Activated naive CD4-positive, alpha-beta T cell treated with anti-CD3 and anti-CD28 coated beads, Interleukin-2, amount 50 U/mL, for 72 hours (primary cell): Measurements from ENCODE around the gene G2E3. TPM values are rescaled to one million over a fixed set of nuclear protein-coding genes. Genes with fewer than 3 reads are reported as not detected.
A peak's percentile ranks its signal among the peaks of the same experiment; 100 is the strongest.
"Not testable (repeated sequence)": the region's sequence is repeated elsewhere in the genome, so short reads cannot be mapped to it uniquely, and the experiment has no call there.

ENCODE experiments used
- ATAC-seq, 2 donors: fragments of 150-1000 bp; cut with Tn5 transposase; 2 replicates each; pipeline ENCODE4 v1.10.0; 2021; ENCODE audit warnings: mild to moderate bottlenecking in 2 of 2, moderate library complexity in 2 of 2
- DNase-seq, 2 donors: peaks; one replicate each; pipeline ENCODE4 v3.0.0; 2021 to 2022; ENCODE audit warnings: low spot score in 2 of 2
- H3K27ac Mint-ChIP-seq, 2 donors: one replicate each; pipeline ENCODE4 v1.8.0; 2022; ENCODE audit warnings: mild to moderate bottlenecking in 2 of 2, mixed read lengths in 2 of 2
- H3K36me3 Mint-ChIP-seq, 2 donors: one replicate each; pipeline ENCODE4 v1.8.0; 2022; ENCODE audit warnings: mixed read lengths in 2 of 2
- H3K9me3 Mint-ChIP-seq, 2 donors: one replicate each; pipeline ENCODE4 v1.8.0; 2022; ENCODE audit warnings: mixed read lengths in 2 of 2
- total RNA-seq, 2 donors: library from RNA; stranded (reverse); gene quantifications; one replicate each; pipeline ENCODE4 v1.2.3, GENCODE V29; 2022

The G2E3 gene
- total RNA-seq, 2 donors from 2014 or later, result 32.0 to 37.7 TPM

DNA sequence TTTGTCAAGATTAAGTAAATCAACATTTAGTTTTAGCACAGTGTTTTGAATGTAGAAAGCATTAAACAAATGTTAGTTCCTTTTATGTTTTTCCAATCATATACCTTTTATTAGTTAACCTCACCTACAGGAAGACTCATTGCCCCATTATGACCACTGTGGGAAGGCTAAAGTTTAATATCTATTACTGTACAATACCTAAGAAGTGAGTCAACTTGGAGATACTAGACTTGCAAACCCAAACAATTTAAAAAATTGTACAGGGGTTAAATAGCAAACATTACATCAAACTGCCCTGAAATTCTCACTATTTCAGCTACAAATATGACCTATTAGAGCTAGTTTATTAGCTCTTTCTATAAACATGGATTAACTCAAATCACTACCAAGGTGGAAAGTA lies 8.6 kb upstream of the G2E3 start:
- ATAC-seq (no peak), DNase-seq (no peak)
- Mint-ChIP-seq H3K27ac (no peak overlapping the region), H3K9me3 (peaks cover 0 to 3% of the 10 kb centered on the region in 2 donors), H3K36me3 (no peaks in the 10 kb centered on the region)

- Mint-ChIP-seq H3K36me3 (no peaks in the 10 kb centered on the region), H3K9me3 (peaks cover 0 to 3% of the 10 kb centered on the region in 2 donors), H3K27ac (no peak overlapping the region)
- ATAC-seq (no peak), DNase-seq (no peak)
Observed at GRCh38 chr14:30551460-30551859, 7.5 kb upstream of the G2E3 start.

GRCh38 chr14:30553311-30553989 lies 5.5 kb upstream of the G2E3 start:
- H3K36me3 Mint-ChIP-seq, result peaks cover 0 to under 1% of the 10 kb centered on the region in 2 donors
- H3K27ac Mint-ChIP-seq, result no peak overlapping the region
- no peaks in the 10 kb centered on the region for H3K9me3 Mint-ChIP-seq
- peak; percentile 80 to 91 for ATAC-seq
- DNase-seq, result no peak

DNA sequence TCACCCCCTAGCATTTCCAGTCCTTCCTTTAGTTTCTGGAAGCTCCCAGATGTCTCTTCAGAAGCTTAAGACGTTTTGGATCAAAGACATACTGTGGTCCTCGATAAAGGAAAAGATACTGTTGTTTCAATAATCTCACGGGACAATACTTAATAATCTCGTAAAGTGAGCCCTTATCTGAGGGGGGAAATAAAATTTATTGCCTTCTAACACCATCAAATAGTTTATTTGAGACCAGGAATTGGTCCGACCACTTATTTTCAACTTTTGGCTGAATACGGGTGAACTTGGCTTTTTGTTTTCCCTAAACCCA lies 640 bp upstream of the G2E3 start:
- Mint-ChIP-seq H3K9me3 (no peaks in the 10 kb centered on the region), H3K36me3 (peaks cover 21 to 31% of the 10 kb centered on the region in 2 donors)
- ATAC-seq, result no peak

GRCh38 chr14:30559638-30560091 lies 707 bp downstream of the G2E3 start:
- Mint-ChIP-seq H3K27ac (peak overlapping the region; percentile 95 to 100), H3K9me3 (no peaks in the 10 kb centered on the region), H3K36me3 (peaks cover 21 to 31% of the 10 kb centered on the region in 2 donors)
- ATAC-seq (peak; percentile 17 to 25), DNase-seq (no peak)

More for the DNA sequence above, 640 bp upstream of the G2E3 start:
- peak overlapping the region; percentile 95 to 100 for H3K27ac Mint-ChIP-seq
- no peak for DNase-seq

DNA sequence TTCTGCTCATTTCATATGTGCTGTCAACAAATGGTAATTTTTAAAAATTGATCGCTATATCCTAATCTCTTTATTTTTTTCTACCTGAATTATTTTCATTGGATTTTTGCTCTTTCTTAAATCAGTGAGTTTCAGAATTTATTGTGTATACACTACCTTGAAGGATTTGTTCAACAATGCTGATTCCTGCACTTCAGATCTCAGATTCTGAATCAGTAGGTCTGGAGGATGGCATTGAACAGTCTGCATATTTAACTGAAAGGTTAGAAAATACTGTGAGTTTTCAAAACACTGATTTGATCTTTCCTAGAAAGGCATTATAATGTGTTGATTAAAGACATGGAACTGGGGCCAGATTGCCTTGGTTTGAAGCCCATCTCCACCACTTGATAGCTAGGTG lies 1.6 kb downstream of the G2E3 start:
- DNase-seq (no peak), ATAC-seq (no peak)
- Mint-ChIP-seq H3K36me3 (peaks cover 21 to 31% of the 10 kb centered on the region in 2 donors), H3K27ac (peak overlapping the region in 1 of 2 donors; percentile 44), H3K9me3 (no peaks in the 10 kb centered on the region)

GRCh38 chr14:30564235-30564867 lies 5.4 kb downstream of the G2E3 start:
- Mint-ChIP-seq H3K36me3 (peaks cover 22% of the 10 kb centered on the region in 2 donors), H3K27ac (no peak overlapping the region), H3K9me3 (no peaks in the 10 kb centered on the region)
- DNase-seq (no peak), ATAC-seq (no peak)

- no peak overlapping the region for H3K27ac Mint-ChIP-seq
Observed at GRCh38 chr14:30564868-30565248, 5.9 kb downstream of the G2E3 start.

DNA sequence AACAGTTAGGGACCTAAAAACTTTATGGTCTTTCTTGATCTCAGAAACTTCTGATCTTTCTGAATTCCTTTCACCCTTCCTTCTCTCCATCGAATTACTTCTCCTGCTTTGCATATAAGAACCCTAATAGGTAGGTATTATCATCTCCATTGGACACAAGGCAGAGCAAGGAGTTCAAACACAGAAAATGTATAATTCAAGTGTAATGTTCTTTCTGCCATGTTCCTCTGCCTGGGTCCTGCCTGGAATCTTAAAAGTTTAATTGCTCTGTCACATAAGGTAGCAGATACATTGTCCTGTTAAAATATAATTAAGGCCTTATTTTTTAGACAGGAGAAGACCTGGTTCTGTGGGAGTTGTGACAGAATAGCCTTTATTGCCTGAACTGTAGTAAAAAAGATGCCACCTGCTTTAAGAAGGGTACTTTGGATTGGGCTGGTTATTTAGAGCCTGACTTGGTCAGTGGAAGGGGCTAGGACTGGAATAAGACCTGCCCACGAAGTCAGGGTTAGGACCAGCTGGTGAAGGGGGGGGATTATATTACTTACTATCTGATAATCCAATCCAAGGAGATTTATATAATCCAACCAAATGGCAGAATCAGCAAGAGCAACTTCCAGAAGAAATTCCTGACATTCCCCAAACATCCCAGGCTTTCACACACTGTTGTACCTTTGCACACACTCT lies 10.4 kb downstream of the G2E3 start:
- Mint-ChIP-seq H3K36me3 (peaks cover 0 to 13% of the 10 kb centered on the region in 2 donors), H3K9me3 (no peaks in the 10 kb centered on the region), H3K27ac (no peak overlapping the region)
- no peak for ATAC-seq
- no peak for DNase-seq

More at GRCh38 chr14:30564868-30565248, 5.9 kb downstream of the G2E3 start:
- DNase-seq (no peak), ATAC-seq (no peak)
- no peaks in the 10 kb centered on the region for H3K9me3 Mint-ChIP-seq
- H3K36me3 Mint-ChIP-seq, result peaks cover 17 to 22% of the 10 kb centered on the region in 2 donors

DNA sequence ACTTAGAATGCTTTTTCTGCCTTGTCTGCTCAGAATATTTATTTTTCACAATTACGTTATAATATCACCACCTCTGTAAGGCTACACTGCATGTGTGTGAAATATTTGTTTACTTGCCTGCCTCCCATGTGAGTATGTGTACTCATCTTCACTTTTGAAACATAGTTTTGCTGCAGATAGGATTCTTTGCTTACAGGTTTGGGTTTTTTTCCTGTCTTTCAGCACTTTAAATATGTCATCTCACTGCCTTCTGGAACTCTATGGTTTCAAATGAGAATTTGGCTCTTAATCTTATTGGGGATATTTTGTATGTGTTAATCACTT lies 10.9 kb downstream of the G2E3 start:
- no peaks in the 10 kb centered on the region for H3K9me3 Mint-ChIP-seq
- DNase-seq (no peak), ATAC-seq (no peak)
- H3K36me3 Mint-ChIP-seq, result peaks cover 0 to 18% of the 10 kb centered on the region in 2 donors
- H3K27ac Mint-ChIP-seq, result no peak overlapping the region

DNA sequence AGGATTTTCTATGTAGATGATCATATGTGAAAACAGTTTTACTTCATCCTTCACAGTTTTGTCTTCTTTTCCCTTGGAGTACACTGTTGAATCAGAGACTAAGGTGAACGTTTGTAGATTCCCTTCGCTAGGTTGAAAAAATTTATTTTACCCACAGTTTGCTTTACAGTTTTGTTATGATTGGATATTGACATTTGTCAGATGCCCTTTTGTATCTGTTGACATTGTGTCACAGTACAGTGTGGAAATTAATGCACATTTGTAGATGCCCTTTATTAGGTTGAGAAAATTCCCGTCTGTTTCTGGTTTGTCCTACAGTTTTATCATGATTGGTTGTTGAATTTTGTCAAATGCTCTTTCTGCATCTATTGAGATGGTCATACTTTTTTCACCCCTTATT lies 13.3 kb downstream of the G2E3 start:
- H3K36me3 Mint-ChIP-seq, result peaks cover 0 to 26% of the 10 kb centered on the region in 2 donors
- H3K9me3 Mint-ChIP-seq, result no peaks in the 10 kb centered on the region
- DNase-seq (no peak), ATAC-seq (no peak)
- H3K27ac Mint-ChIP-seq, result no peak overlapping the region

DNA sequence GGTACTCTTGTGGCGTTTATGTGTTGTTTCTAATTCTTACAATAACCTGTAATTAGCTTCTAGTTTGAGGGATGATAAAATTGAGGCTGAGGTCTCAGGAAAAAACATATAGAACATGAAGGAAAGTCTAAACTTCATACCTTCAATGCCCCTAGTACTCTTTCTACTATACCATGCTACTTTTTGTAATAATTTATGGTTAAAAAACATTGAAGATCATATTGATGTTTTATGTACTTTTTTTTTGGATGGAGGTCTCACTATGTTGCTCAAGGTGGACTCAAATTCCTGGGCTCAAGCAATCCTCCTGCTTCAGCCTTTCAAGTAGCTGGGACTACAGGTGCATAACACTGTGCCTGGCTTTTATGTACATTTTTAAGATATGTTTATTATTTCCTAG lies 13.8 kb downstream of the G2E3 start:
- no peak for DNase-seq
- ATAC-seq, result no peak
- peaks cover 0 to 26% of the 10 kb centered on the region in 2 donors for H3K36me3 Mint-ChIP-seq
- H3K9me3 Mint-ChIP-seq, result no peaks in the 10 kb centered on the region
- H3K27ac Mint-ChIP-seq, result no peak overlapping the region

DNA sequence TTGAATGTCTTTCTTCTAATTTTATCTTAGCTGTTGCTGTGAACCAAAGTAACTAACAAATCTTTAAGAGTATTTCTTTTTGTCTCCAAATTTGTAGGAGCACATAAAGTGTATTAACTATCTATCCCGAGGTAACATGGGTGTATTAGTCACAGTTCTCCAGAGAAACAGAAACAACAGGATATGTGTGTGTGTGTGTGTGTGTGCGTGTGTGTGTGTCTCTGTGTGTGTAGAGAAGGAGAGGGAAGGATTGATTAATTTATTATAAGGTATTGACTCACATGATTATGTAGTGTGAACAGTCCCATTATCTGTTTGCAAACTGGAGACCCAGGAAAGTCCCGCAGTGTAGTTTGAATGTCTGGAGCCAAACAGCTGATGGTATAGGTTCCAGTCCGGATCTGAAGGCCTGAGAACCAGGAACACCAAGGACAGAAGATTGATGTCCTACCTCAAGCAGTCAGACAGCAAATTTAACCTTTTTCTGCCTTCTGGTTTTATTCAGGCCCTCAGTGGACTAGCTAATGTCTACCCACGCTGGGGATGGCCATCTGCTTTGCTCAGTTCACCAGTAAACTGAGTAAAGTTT lies 14.4 kb downstream of the G2E3 start:
- Mint-ChIP-seq H3K36me3 (peaks cover 0 to 26% of the 10 kb centered on the region in 2 donors), H3K9me3 (no peaks in the 10 kb centered on the region), H3K27ac (no peak overlapping the region)
- DNase-seq, result no peak
- ATAC-seq, result no peak

GRCh38 chr14:30573966-30574365 lies 15.0 kb downstream of the G2E3 start:
- no peaks in the 10 kb centered on the region for H3K9me3 Mint-ChIP-seq
- DNase-seq, result no peak
- H3K36me3 Mint-ChIP-seq, result peaks cover 0 to 26% of the 10 kb centered on the region in 2 donors
- H3K27ac Mint-ChIP-seq, result no peak overlapping the region
- ATAC-seq, result no peak

DNA sequence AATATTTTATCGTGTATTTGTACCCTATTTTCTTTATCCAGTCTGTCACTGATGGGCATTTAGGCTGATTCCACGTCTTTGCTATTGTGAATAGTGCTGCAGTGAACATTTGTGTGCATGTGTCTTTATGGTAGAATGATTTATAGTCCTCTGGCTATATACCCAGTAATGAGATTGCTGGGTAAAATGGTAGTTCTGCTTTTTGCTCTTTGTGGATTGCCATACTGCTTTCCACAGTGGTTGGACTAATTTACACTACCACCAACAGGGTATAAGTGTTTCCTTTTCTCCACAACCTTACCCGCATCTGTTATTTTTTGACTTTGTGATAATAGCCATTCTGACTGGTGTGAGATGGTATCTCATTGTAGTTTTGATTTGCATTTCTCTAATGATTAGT lies 15.8 kb downstream of the G2E3 start:
- not testable (repeated sequence) for H3K9me3 Mint-ChIP-seq, H3K27ac Mint-ChIP-seq, ATAC-seq, DNase-seq
- H3K36me3 Mint-ChIP-seq, result peaks cover 0 to 26% of the 10 kb centered on the region in 2 donors

DNA sequence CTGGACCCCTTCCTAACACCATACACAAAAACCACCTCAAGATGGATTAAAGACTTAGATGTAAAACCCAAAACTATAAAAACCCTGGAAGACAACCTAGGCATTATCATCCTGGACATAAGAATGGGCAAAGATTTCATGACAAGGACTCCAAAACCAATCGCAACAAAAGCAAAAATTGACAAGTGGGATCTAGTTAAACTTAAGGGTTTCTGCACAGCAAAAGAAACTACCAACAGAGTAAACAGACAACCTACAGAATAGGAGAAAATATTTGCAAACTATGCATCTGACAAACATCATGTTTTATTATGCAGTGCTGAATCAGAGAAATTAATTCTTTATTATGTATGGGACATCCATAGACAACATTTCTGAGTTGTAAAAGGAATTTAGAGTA lies 17.4 kb downstream of the G2E3 start:
- DNase-seq, ATAC-seq, H3K27ac Mint-ChIP-seq, H3K9me3 Mint-ChIP-seq: not testable (repeated sequence)
- H3K36me3 Mint-ChIP-seq, result peaks cover 0 to 26% of the 10 kb centered on the region in 2 donors

GRCh38 chr14:30580616-30581282 lies 21.8 kb downstream of the G2E3 start:
- Mint-ChIP-seq H3K36me3 (peaks cover 19 to 48% of the 10 kb centered on the region in 2 donors), H3K9me3 (peaks cover 3 to 5% of the 10 kb centered on the region in 2 donors), H3K27ac (no peak overlapping the region)
- no peak for ATAC-seq
- no peak for DNase-seq
